Mucosa of descending colon (tissue), 3 donors: ENCODE results near the gene ZNF407. TPM values are rescaled to one million over a fixed set of nuclear protein-coding genes. Genes with fewer than 3 reads are reported as not detected.
"Not testable (repeated sequence)": the region's sequence is repeated elsewhere in the genome, so short reads cannot be mapped to it uniquely, and the experiment has no call there.

Source experiments
- ATAC-seq: fragments of 200-7000 bp; cut with Tn5 transposase; one replicate; pipeline ENCODE4 v1.9.1; 2020; ENCODE audit warnings: mild to moderate bottlenecking, moderate library complexity
- DNase-seq, 3 donors: peaks; one replicate each; pipeline ENCODE4 v3.0.0-alpha.2; 2020
- H3K36me3 ChIP-seq: fragments of 200-600 bp; one replicate; pipeline ENCODE4 v1.8.0; 2021; ENCODE audit warnings: low read depth, mild to moderate bottlenecking
- H3K4me1 ChIP-seq: fragments of 200-600 bp; one replicate; pipeline ENCODE4 v1.8.0; 2021; ENCODE audit warnings: low read depth, mild to moderate bottlenecking
- H3K4me3 ChIP-seq: fragments of 200-600 bp; one replicate; pipeline ENCODE4 v1.8.0; 2021; ENCODE audit warnings: mild to moderate bottlenecking
- H3K9me3 ChIP-seq: fragments of 200-600 bp; one replicate; pipeline ENCODE4 v1.8.0; 2021; ENCODE audit warnings: mild to moderate bottlenecking
- intact Hi-C, 2 donors: fragments of 100-400 bp; cut with DNase I in 1 of 2; cut with micrococcal nuclease in 1 of 2; formaldehyde crosslinking; loops; one replicate each; pipeline versions ENCODE4 v1.11.0 to v1.11.1; 2022; cut with DNase I, micrococcal nuclease
- total RNA-seq, 3 donors: library from RNA; stranded (reverse); fragmentation: NEBNext Ultra II Directional in 2 of 3; extraction: Animal tissue kit (Norgen Biotek cat#: 25700) in 2 of 3; gene quantifications; one replicate each; pipeline versions ENCODE4 v1.2.1 to v1.2.4, GENCODE V29; 2021 to 2023
- TF ChIP-seq, protein P1 (sequence below): fragments of 200-600 bp; IDR thresholded peaks from one replicate; pipeline ENCODE4 v1.8.0; 2022; ENCODE audit warnings: antibody characterized with exemption, mild to moderate bottlenecking
- donor health status: DM: no; HTN: no; CAD: no; lungs with moderate emphysema.
- donor health status: DM: no; HTN: no; CAD: no.
- donor health status: DM: no; HTN: yes; CAD: no.

Gene ZNF407
- total RNA-seq, 3 donors from 2014 or later: 13.0 to 25.1 (median 18.8) TPM

DNA sequence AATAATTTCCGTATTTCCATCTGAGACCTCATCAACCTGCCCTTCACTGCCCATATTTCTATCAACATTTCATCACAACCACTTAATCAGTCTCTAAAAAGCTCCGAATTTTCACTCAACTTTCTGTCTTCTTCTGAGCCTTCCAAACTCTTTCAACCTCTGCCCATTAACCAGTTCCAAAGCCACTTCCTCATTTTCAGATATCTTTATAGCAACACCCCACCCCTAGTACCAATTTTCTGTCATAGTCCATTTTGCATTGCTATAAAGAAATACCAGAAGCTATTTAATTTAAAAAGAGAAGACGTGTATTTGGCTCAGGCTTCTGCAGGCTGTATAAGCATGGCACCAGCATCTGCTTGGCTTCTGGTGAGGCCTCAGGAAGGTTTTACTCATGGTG is 504.2 kb downstream of the ZNF407 start:
- intact Hi-C loops: no loop called here
- no peaks in the 10 kb centered on the region for H3K4me1 ChIP-seq
- H3K36me3 ChIP-seq: no peaks in the 10 kb centered on the region
- no peak overlapping the region for H3K4me3 ChIP-seq
- no peaks in the 10 kb centered on the region for H3K9me3 ChIP-seq
- no peak for DNase-seq
- TF ChIP-seq, protein P1, sequence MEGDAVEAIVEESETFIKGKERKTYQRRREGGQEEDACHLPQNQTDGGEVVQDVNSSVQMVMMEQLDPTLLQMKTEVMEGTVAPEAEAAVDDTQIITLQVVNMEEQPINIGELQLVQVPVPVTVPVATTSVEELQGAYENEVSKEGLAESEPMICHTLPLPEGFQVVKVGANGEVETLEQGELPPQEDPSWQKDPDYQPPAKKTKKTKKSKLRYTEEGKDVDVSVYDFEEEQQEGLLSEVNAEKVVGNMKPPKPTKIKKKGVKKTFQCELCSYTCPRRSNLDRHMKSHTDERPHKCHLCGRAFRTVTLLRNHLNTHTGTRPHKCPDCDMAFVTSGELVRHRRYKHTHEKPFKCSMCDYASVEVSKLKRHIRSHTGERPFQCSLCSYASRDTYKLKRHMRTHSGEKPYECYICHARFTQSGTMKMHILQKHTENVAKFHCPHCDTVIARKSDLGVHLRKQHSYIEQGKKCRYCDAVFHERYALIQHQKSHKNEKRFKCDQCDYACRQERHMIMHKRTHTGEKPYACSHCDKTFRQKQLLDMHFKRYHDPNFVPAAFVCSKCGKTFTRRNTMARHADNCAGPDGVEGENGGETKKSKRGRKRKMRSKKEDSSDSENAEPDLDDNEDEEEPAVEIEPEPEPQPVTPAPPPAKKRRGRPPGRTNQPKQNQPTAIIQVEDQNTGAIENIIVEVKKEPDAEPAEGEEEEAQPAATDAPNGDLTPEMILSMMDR: no peak
- no peak for ATAC-seq

DNA sequence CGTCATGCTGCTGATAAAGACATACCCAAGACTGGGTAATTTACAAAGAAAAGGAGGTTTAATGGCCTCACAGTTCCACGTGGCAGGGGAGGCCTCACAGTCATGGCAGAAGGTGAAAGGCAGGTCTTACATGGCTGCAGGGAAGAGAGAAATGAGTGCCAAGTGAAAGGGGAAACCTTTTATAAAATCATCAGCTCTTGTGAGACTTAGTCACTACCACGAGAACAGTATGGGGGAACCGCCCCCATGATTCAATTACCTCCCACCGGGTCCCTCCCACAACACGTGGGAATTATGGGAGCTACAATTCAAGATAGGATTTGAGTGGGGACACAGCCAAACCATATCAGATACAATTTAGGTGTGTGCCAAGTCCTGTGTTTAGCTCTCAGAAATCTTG is 506.4 kb downstream of the ZNF407 start:
- H3K9me3 ChIP-seq, H3K4me1 ChIP-seq, DNase-seq, H3K36me3 ChIP-seq, H3K4me3 ChIP-seq, intact Hi-C loops, ATAC-seq: not testable (repeated sequence)

GRCh38 chr18:75104483-75104882 is 506.8 kb downstream of the ZNF407 start:
- TF ChIP-seq, protein P1: no peak
- no peak for ATAC-seq
- Histone ChIP-seq H3K9me3 (no peaks in the 10 kb centered on the region), H3K4me3 (no peak overlapping the region), H3K4me1 (no peaks in the 10 kb centered on the region), H3K36me3 (no peaks in the 10 kb centered on the region)
- intact Hi-C loops: no loop called here
- DNase-seq: no peak

GRCh38 chr18:75105551-75106254 is 508.0 kb downstream of the ZNF407 start:
- H3K9me3 ChIP-seq: no peaks in the 10 kb centered on the region
- DNase-seq (no peak), ATAC-seq (no peak)
- TF ChIP-seq, protein P1: no peak
- no peaks in the 10 kb centered on the region for H3K4me1 ChIP-seq
- H3K36me3 ChIP-seq: no peaks in the 10 kb centered on the region
- no peak overlapping the region for H3K4me3 ChIP-seq
- intact Hi-C loops: no loop called here

DNA sequence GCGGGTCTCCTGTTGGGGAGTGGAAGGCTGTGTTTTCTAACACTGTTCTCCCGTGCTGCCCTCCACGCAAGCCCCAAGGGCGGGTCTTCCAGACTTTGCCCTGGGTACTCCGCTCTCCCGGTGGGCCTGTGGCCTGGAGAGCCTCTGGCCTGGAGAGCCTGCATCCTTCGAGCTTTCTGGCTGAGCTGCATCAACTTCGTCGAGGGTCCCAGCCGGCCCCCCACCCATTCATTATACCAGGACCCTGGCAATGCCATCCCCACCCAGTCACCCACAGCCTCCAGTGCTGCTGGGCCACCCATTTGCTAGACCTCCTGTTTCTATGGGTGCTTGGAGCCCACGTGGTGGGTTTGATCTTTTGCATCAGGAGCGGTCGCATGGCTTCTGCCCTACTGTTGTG is 509.1 kb downstream of the ZNF407 start:
- H3K4me1 ChIP-seq: no peaks in the 10 kb centered on the region
- DNase-seq (no peak), ATAC-seq (no peak)
- H3K36me3 ChIP-seq: no peaks in the 10 kb centered on the region
- no peak overlapping the region for H3K4me3 ChIP-seq
- no peaks in the 10 kb centered on the region for H3K9me3 ChIP-seq
- intact Hi-C loops: no loop called here
- TF ChIP-seq, protein P1: no peak

DNA sequence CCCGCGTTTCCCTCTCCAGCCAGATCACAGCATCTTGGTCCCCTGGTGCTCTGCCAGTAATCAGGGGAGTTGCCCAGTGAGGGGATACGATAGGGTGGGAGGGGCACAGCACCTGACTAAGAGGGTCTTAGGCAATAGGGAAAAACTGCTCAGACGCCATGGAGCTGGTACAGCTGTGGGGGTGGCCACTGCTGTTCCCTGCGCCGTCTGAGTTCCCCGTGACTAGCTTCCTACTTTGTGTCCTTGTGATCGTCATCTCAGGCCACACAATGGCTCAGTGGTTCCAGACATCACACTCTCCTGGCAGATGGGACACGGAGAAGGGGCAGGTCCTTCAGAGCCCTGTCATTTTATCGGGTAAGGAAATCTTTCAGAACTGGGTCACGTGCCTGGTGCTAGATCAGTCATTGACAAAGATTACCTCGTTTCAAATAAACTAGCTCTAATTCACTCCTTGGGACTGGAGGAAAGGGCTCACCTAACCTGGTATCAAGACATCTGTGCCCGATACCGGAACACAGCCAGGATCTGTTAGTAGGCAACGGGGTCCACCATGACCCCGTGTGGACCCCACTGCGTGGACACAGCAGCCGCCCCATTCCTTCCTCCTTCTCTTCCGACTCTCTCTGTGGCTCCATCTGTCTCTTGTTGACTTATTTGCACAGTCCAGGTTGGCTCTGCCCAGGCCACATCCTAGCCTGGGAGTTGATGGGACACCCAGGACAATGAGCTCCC is 509.7 kb downstream of the ZNF407 start:
- ATAC-seq: no peak
- TF ChIP-seq, protein P1: no peak
- Histone ChIP-seq H3K36me3 (no peaks in the 10 kb centered on the region), H3K9me3 (no peaks in the 10 kb centered on the region), H3K4me3 (no peak overlapping the region), H3K4me1 (no peaks in the 10 kb centered on the region)
- DNase-seq: no peak
- intact Hi-C loops: no loop called here
